Ovary (tissue), 9 donors: Measurements from ENCODE around the gene PCSK9. TPM values are rescaled to one million over a fixed set of nuclear protein-coding genes. Genes with fewer than 3 reads are reported as not detected.
"Not testable (repeated sequence)": the region's sequence is repeated elsewhere in the genome, so short reads cannot be mapped to it uniquely, and the experiment has no call there.

Experiments used
- DNase-seq, 5 donors: peaks; one replicate each; pipeline ENCODE4 v3.0.0-alpha.2; 2019 to 2020
- H3K27ac ChIP-seq, 2 donors: fragments of 200-600 bp; one replicate each; pipeline versions ENCODE4 v1.5.1 to v1.8.0; 2019 to 2022
- H3K27me3 ChIP-seq: fragments of 200-600 bp; one replicate; pipeline ENCODE4 v1.8.0; 2022
- H3K36me3 ChIP-seq: fragments of 200-600 bp; sonication (generic); one replicate; pipeline ENCODE4 v1.5.1; 2019
- H3K4me1 ChIP-seq: one replicate; pipeline ENCODE4 v1.8.1; 2013; ENCODE audit warnings: mild to moderate bottlenecking, moderate library complexity; ENCODE audit not compliant: insufficient read depth
- H3K4me3 ChIP-seq: fragments of 200-600 bp; sonication (generic); one replicate; pipeline ENCODE4 v1.5.1; 2017
- H3K9me3 ChIP-seq, 2 donors: fragments of 200-600 bp in 1 of 2; sonication (generic) in 1 of 2; one replicate each; pipeline versions ENCODE4 v1.5.1 to v1.8.1; 2013 to 2019; ENCODE audit warnings: mild to moderate bottlenecking in 1 of 2, moderate library complexity in 1 of 2
- EP300 ChIP-seq: sonication (generic); formaldehyde crosslinking; IDR thresholded peaks from one replicate; pipeline ENCODE4 v1.6.1; 2017; ENCODE audit warnings: antibody characterized with exemption
- POLR2A ChIP-seq: fragments of 450-650 bp; IDR thresholded peaks from one replicate; pipeline ENCODE4 v1.6.1; 2017; ENCODE audit warnings: antibody characterized with exemption, mild to moderate bottlenecking, moderate library complexity
- WGBS, 3 donors: extraction: QIAGEN DNeasy Blood & Tissue Kit in 1 of 3; methylation state at CpG; one replicate each; pipeline versions ENCODE4 v1.1.5 to v1.1.7; 2013 to 2017; 5-methylcytosine and 5-hydroxymethylcytosine counted together
- intact Hi-C, 4 donors: fragments of 100-400 bp; cut with DNase I; formaldehyde crosslinking; loops; one replicate each; pipeline versions ENCODE4 v1.11.0 to v1.15.1; 2022 to 2023
- polyA plus RNA-seq, 2 donors: library from polyadenylated mRNA; stranded (reverse); fragments of 200-250 nt in 1 of 2; fragments of 350-450 nt in 1 of 2; fragmentation: Illumina TruSeq in 1 of 2; extraction: RNeasy Lipid Tissue Mini Kit (QIAGEN cat#74804) in 1 of 2; gene quantifications; one replicate each; pipeline ENCODE4 v1.2.3, GENCODE V29; 2013 to 2014
- total RNA-seq, 7 donors: library from RNA; depleted of rRNA in 2 of 7; stranded (reverse); fragments of >200 nt in 2 of 7; fragmentation: NEBNext Ultra II Directional in 3 of 7; extraction: Animal tissue kit (Norgen Biotek cat#: 25700) in 3 of 7; gene quantifications; one replicate each; pipeline versions ENCODE4 v1.1.0 to v1.2.4, GENCODE V29; 2016 to 2023
- TF ChIP-seq, protein P1 (sequence below), 3 donors: fragments of 450-650 bp in 2 of 3; fragments of 200-600 bp in 1 of 3; IDR thresholded peaks; one replicate each; pipeline versions ENCODE4 v1.5.1 to v1.8.0; 2016 to 2022; ENCODE audit warnings: antibody characterized with exemption in 3 of 3, mild to moderate bottlenecking in 1 of 3
- donor health status: DM: no; HTN: no; CAD: no; lungs with moderate emphysema.
- donor health status: DM: no; HTN: no; CAD: no.
- donor health status: Bipolar disorder and iron deficiency.
- donor health status: DM: yes; HTN: yes; CAD: no.
- donor health status: DM: no; HTN: no; CAD: no.
- donor health status: DM: yes; HTN: yes; CAD: no.

PCSK9 gene
- total and polyA plus RNA-seq, 9 donors: 0.01 to 0.52 (median 0.30) TPM; not detected in 5

- no peaks in the 10 kb centered on the region for H3K27me3 ChIP-seq
- no peaks in the 10 kb centered on the region for H3K36me3 ChIP-seq
- H3K27ac ChIP-seq: no peak overlapping the region
- TF ChIP-seq EP300: no peak
- TF ChIP-seq, protein P1, sequence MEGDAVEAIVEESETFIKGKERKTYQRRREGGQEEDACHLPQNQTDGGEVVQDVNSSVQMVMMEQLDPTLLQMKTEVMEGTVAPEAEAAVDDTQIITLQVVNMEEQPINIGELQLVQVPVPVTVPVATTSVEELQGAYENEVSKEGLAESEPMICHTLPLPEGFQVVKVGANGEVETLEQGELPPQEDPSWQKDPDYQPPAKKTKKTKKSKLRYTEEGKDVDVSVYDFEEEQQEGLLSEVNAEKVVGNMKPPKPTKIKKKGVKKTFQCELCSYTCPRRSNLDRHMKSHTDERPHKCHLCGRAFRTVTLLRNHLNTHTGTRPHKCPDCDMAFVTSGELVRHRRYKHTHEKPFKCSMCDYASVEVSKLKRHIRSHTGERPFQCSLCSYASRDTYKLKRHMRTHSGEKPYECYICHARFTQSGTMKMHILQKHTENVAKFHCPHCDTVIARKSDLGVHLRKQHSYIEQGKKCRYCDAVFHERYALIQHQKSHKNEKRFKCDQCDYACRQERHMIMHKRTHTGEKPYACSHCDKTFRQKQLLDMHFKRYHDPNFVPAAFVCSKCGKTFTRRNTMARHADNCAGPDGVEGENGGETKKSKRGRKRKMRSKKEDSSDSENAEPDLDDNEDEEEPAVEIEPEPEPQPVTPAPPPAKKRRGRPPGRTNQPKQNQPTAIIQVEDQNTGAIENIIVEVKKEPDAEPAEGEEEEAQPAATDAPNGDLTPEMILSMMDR (IDR thresholded peaks at IDR 0.05): no peak
- no peak for TF ChIP-seq POLR2A
- intact Hi-C loops: no loop called here
- DNase-seq: no peak
- H3K4me3 ChIP-seq: no peak overlapping the region
- 99 to 100% (median 99%) methylated on average over 2 of the region's 2 CpGs for WGBS, 3 donors
- H3K9me3 ChIP-seq: no peaks in the 10 kb centered on the region
- no peaks in the 10 kb centered on the region for H3K4me1 ChIP-seq
Measured at GRCh38 chr1:55103891-55104290, 64.5 kb downstream of the PCSK9 start.

GRCh38 chr1:55107101-55107500 is 67.8 kb downstream of the PCSK9 start:
- H3K4me1 ChIP-seq: no peaks in the 10 kb centered on the region
- H3K4me3 ChIP-seq: no peak overlapping the region
- H3K36me3 ChIP-seq: no peaks in the 10 kb centered on the region
- no peak for TF ChIP-seq EP300
- TF ChIP-seq, protein P1 (IDR thresholded peaks at IDR 0.05): no peak
- no peak for TF ChIP-seq POLR2A
- no peaks in the 10 kb centered on the region for H3K27me3 ChIP-seq
- no peak for DNase-seq
- WGBS, 3 donors: 77 to 79% (median 78%) methylated on average over 6 of the region's 6 CpGs
- intact Hi-C loops: no loop called here
- H3K9me3 ChIP-seq: no peaks in the 10 kb centered on the region
- no peak overlapping the region for H3K27ac ChIP-seq

GRCh38 chr1:55109005-55109404 is 69.7 kb downstream of the PCSK9 start:
- H3K27me3 ChIP-seq, DNase-seq, H3K36me3 ChIP-seq, H3K4me3 ChIP-seq, intact Hi-C loops, H3K27ac ChIP-seq, H3K4me1 ChIP-seq, H3K9me3 ChIP-seq: not testable (repeated sequence)
- 93 to 96% (median 96%) methylated on average over 14 of the region's 14 CpGs for WGBS, 3 donors

Other genes with a start within 250 kb of the PCSK9 start
- gene TTC22, start 238.2 kb upstream of the PCSK9 start, total RNA-seq: 1 to 10 TPM in 4 of 7 donors, under 1 TPM in 3; 0.13 to 9.1 (median 1.1) TPM
- under 1 TPM; 0.21 to 0.47 TPM for gene TTC22, start 238.2 kb upstream of the PCSK9 start, polyA plus RNA-seq
- 100 to 1,000 TPM in 2 of 7 donors, 10 to 100 TPM in 5; 10.5 to 220 (median 74.6) TPM for gene DHCR24, start 152.4 kb upstream of the PCSK9 start, total RNA-seq
- 1,000 to 10,000 TPM in 1 of 2 donors, 10 to 100 TPM in 1; 24.9 to 1,394 TPM for gene DHCR24, start 152.4 kb upstream of the PCSK9 start, polyA plus RNA-seq
- gene TMEM61, start 58.9 kb upstream of the PCSK9 start, total RNA-seq: 1 to 10 TPM in 2 of 7 donors, under 1 TPM in 3, not detected in 2; 0.22 to 2.9 (median 0.60) TPM
- gene TMEM61, start 58.9 kb upstream of the PCSK9 start, polyA plus RNA-seq: under 1 TPM in 1 of 2 donors, not detected in 1; 0.63 TPM
- gene BSND, start 40.6 kb upstream of the PCSK9 start, total RNA-seq: under 1 TPM in 2 of 7 donors, not detected in 5; 0.10 to 0.46 TPM
- gene BSND, start 40.6 kb upstream of the PCSK9 start, polyA plus RNA-seq: under 1 TPM in 1 of 2 donors, not detected in 1; 0.10 TPM
- 10 to 100 TPM; 29.8 to 51.4 (median 42.5) TPM for gene USP24, start 175.8 kb downstream of the PCSK9 start, total RNA-seq
- 10 to 100 TPM; 11.5 to 22.3 TPM for gene USP24, start 175.8 kb downstream of the PCSK9 start, polyA plus RNA-seq